HG02885 (cell line): ENCODE data around the gene YPEL4.
A peak's percentile ranks its signal among the peaks of the same experiment; 100 is the strongest.
"Not testable (repeated sequence)": the region's sequence is repeated elsewhere in the genome, so short reads cannot be mapped to it uniquely, and the experiment has no call there.

Experiments
- ATAC-seq: cut with Tn5 transposase; IDR thresholded peaks from one replicate; pipeline ENCODE4 v1.9.1; 2021; ENCODE audit warnings: mild to moderate bottlenecking; ENCODE audit not compliant: unreplicated experiment, poor library complexity

Gene YPEL4

DNA sequence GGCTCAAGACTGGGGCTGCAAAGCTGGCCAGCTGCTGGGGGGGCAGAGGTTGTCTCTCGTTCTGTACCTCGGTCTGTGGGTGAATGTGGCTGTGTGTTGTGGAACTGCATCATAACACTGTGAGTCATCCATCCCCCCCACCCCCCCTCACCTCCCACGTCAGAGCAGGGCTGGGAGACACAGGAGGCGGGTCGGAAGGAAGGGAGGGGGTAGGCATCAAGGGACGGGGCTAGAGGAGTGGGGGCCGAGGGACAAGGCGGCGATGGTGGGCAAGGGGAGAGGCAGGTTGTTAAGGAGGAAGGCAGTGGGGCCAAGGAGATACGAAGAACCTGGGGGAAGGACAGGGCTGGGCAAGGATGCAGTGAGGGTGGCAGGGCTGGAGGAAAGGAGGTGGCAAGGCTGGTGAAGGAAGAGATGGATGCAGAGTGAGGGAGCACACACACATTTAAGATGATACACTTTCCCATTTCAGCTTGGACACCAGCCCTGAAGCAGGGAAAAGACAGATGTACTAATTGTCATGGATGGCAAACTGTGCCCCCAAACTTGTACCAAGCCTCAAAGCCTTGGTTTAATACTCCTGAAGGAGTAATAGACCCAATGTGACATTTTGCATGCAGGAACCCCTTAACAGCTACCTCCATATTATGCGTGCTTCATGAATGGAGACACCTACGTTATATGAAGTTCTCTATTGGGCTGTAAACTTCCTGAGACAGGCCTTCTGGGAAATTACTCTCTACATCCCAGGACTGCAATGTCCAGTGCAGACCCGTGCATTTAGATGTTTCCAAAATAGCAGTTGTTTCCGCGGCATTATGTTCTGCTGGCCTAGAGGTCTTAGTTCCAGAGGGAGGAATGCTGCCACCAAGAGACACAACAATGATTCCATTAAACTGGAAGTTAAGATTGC lies at the start of gene YPEL4:
YPEL4 (minus strand) TSS at position 87 of the 913 bp plus-strand sequence. CDS start 2,805 bp downstream, outside the sequence.
- ATAC-seq, result peak; percentile 37

GRCh38 chr11:57698843-57699365 lies 49.2 kb upstream of the YPEL4 start:
- ATAC-seq, result no peak

GRCh38 chr11:57690474-57690873 lies 40.8 kb upstream of the YPEL4 start:
- ATAC-seq, result not testable (repeated sequence)

DNA sequence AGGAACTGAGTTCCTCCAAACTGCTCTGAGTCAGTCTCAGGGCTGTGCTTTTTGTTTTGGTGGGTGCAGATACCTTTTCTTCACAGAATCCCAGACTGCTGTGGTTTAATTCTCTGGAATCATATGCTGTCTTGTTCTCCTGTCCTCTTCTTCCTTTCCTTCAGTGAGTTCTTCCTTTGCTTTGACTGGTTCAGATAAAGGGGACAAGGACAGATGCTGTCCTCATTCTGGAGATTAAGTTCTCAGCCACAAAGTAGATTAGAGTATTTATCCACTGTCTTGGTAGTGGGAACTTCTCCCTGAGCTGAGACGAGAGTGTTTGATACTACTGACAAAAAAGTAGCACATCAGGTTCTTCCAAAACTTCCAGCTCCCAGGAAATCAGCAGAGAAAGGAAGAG lies 31.5 kb upstream of the YPEL4 start:
- ATAC-seq, result no peak

GRCh38 chr11:57680552-57680874 lies 30.8 kb upstream of the YPEL4 start:
- peak; percentile 48 for ATAC-seq

DNA sequence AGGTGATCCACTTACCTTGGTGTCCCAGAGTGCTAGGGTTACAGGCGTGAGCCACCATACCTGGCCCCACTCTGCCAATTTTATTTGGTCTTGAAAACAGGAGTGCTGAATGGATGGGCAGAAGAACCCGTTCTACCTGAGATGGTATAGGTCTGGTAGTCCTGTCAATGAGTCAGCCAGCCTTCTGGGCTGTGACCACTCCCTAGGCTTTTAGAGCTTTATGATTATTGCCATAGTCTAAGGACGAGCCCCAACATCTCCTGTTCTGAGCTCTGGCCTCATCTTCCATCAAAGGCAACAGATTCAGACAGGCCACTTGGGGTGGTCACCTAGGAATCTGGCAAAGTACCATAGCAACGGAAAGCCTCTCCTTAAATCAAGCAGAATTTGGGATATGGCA lies 29.7 kb upstream of the YPEL4 start:
- no peak for ATAC-seq

- ATAC-seq, result no peak
Observed at GRCh38 chr11:57675176-57675941, 25.6 kb upstream of the YPEL4 start.

GRCh38 chr11:57674251-57674650 lies 24.5 kb upstream of the YPEL4 start:
- no peak for ATAC-seq

DNA sequence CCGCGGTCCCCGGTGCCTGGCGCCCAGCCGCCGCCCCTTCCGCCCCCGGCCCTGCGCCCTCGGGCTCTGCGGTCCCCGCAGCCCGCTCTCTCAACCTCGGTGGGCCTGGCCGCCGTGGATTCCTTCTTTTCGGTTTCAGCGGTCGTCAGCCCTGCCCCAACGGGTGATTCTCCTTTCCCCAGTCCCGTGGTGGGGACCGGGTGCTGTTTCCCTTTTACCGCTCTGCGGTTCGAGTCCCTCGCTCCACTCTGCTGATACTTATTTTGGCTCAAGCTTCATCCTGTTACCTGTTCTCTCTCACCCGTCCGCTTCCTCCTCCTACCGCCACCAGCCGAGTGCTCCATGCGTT lies 18.7 kb upstream of the YPEL4 start:
- peak; percentile 15 for ATAC-seq

DNA sequence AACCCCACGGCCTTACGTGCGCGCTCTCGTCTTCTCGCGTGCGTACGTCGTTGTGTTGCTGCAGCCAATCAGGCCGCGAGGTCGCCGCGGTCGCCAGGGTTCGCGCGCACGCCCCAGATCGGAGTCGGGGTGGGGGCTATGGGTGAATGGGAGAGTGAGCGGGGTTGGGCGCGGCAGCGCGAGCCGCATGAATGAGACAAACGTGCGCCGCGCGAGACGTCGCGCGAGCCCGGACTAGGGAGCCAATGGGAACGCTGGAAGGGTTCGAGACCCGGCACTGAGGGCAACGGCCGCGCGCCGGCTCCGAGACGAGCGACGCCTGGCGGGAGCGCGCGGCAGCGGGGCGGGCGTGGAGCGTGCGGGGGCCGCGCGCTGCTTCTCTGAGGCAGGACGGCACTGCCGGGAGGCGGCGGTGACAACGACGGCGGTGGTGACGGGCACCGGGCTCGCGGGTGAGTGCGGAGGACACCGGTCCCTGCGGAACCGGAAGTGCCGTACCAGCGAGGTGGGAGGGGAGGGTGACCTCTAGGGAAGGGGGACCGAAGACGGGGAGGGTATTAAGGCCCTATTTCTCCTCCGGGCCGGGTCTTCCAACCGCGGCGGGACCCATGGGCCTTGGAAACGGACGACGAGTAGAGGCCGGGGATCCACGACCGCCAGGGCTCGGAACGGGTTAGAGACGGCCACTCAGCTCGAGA lies 18.2 kb upstream of the YPEL4 start, which contains the start of gene ZDHHC5:
ZDHHC5 (plus strand) TSS at position 379 of the 698 bp plus-strand sequence. CDS start 4,977 bp downstream, outside the sequence.
- ATAC-seq, result peak; percentile 83

DNA sequence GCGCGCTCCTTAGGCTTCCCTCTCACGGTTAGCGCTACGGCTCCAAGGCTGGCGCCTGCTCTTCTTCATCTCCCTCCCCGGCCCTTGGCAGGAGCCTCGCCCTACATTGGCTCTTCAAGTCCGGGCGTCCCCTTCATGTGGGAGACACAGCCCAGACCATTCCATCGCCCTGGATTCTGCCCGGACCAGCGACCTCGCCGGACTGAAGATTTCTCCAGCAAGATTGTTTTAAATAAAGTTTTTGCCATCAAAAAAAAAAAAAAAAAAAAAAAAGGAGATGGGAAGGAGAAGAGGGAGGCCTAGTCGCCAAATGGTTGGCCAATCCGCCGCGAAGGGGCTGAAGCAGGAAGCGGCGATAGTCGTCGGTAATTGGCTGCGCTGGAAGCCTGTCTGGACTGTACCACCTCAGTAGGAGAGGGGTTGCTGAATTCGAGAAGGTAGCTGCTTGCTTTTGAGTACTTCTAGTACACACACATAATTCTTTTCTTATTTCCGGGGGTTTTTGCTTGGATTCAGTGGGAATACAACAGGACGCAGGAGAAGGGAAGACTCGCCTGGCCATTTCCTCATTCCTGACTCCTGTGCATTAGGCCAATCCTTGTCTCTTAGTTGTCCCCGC lies 17.5 kb upstream of the YPEL4 start:
- ATAC-seq, result peak; percentile 67

- ATAC-seq, result no peak
Observed at GRCh38 chr11:57663975-57664374, 14.3 kb upstream of the YPEL4 start.

- ATAC-seq, result no peak
Observed at GRCh38 chr11:57662893-57663292, 13.2 kb upstream of the YPEL4 start.

- ATAC-seq, result no peak
Observed at GRCh38 chr11:57659669-57660068, 10.0 kb upstream of the YPEL4 start.

DNA sequence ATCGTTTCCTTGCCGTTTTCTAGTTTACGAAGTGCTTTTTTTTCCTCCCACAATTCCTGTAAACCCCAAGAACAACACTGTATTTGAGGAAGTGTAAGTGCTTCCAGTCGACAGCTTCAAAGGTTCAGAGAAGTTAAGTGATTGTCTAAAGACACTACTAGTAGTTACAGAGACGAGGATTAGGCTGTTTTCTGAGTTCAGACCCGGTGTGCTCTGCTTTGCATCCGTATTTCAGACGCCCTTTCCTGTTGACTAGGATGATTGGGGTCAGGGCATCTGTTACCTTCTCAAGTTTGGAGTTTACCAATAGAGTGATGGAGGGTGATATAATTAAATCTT lies 8.3 kb upstream of the YPEL4 start:
- no peak for ATAC-seq

- peak; percentile 99 for ATAC-seq
Observed at GRCh38 chr11:57657194-57658022, 7.7 kb upstream of the YPEL4 start, which contains the start of gene CLP1. TSS of gene CLP1 (plus strand) at chr11:57657762. CDS start at chr11:57659477, 1,715 bp downstream.

DNA sequence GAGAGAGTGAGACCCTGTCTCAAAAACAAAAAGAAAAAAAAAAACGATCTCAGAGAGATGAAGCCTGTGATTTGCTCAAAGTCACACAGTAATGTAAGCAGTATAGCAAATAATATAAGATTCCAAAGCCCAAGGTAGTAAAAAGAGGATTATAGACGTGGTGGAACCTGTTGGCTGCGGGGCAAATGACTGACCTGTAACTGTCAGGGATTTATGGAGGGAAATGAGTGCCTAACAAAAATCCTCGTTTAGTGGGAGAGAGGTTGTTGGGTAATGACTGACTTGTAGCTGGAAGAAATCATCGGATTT lies 7.1 kb upstream of the YPEL4 start:
- no peak for ATAC-seq

GRCh38 chr11:57653163-57653562 lies 3.5 kb upstream of the YPEL4 start:
- ATAC-seq, result no peak

- no peak for ATAC-seq
Observed at GRCh38 chr11:57652662-57653061, 3.0 kb upstream of the YPEL4 start.
